GM23338 (cell line): ENCODE results near the gene MS4A12. TPM values are rescaled to one million over a fixed set of nuclear protein-coding genes. Genes with fewer than 3 reads are reported as not detected.

Source experiments
- ATAC-seq: fragments of 200-7000 bp; cut with Tn5 transposase; 3 replicates; pipeline ENCODE4 v1.9.1; 2020
- DNase-seq: peaks from one replicate; pipeline ENCODE4 v3.0.0-alpha.2; 2015; ENCODE audit warnings: low spot score
- H2AFZ ChIP-seq: fragments of 200-600 bp; sonication (generic); 2 replicates; pipeline ENCODE4 v1.8.0; 2016; ENCODE audit warnings: antibody characterized with exemption, mild to moderate bottlenecking, moderate library complexity
- H3F3A ChIP-seq: fragments of 200-600 bp; sonication (generic); replicated peaks from 2 replicates; pipeline ENCODE4 v1.8.0; 2017; ENCODE audit warnings: antibody characterized with exemption, mixed run types, low read depth
- H3K27ac ChIP-seq: fragments of 200-600 bp; sonication (generic); 2 replicates; pipeline ENCODE4 v1.6.1; 2016; ENCODE audit warnings: low read depth
- H3K27me3 ChIP-seq: fragments of 200-600 bp; sonication (generic); 2 replicates; pipeline ENCODE4 v1.8.0; 2016; ENCODE audit warnings: mild to moderate bottlenecking, mixed run types, moderate library complexity; ENCODE audit not compliant: insufficient read depth
- H3K36me3 ChIP-seq: fragments of 200-600 bp; sonication (generic); 2 replicates; pipeline ENCODE4 v1.8.0; 2016; ENCODE audit warnings: mild to moderate bottlenecking; ENCODE audit not compliant: insufficient read depth
- H3K4me1 ChIP-seq: fragments of 200-600 bp; sonication (generic); 2 replicates; pipeline ENCODE4 v1.8.0; 2016; ENCODE audit warnings: mild to moderate bottlenecking, moderate library complexity; ENCODE audit not compliant: insufficient read depth
- H3K4me2 ChIP-seq: fragments of 200-600 bp; sonication (generic); 2 replicates; pipeline ENCODE4 v1.7.1; 2017; ENCODE audit warnings: mixed run types
- H3K4me3 ChIP-seq: fragments of 200-600 bp; sonication (generic); 2 replicates; pipeline ENCODE4 v1.6.1; 2016; ENCODE audit warnings: mixed run types
- H3K79me2 ChIP-seq: fragments of 200-600 bp; sonication (generic); replicated peaks from 2 replicates; pipeline ENCODE4 v1.8.0; 2017; ENCODE audit warnings: mild to moderate bottlenecking; ENCODE audit not compliant: insufficient read depth
- H3K9me2 ChIP-seq: fragments of 200-600 bp; sonication (generic); 2 replicates; pipeline ENCODE4 v1.8.0; 2017; ENCODE audit not compliant: insufficient read depth
- H4K20me1 ChIP-seq: fragments of 200-600 bp; sonication (generic); replicated peaks from 2 replicates; pipeline ENCODE4 v1.8.0; 2017; ENCODE audit warnings: mild to moderate bottlenecking; ENCODE audit not compliant: insufficient read depth
- H3K27ac Mint-ChIP-seq: 2 replicates; pipeline ENCODE4 v1.8.0; 2020; ENCODE audit warnings: inconsistent platforms, mild to moderate bottlenecking, moderate library complexity, mixed read lengths
- H3K27me3 Mint-ChIP-seq: 3 replicates; pipeline ENCODE4 v1.8.0; 2022; ENCODE audit warnings: low read depth, mild to moderate bottlenecking, moderate library complexity, mixed read lengths, inconsistent platforms; ENCODE audit not compliant: insufficient read depth, poor library complexity
- H3K36me3 Mint-ChIP-seq: 3 replicates; pipeline ENCODE4 v1.8.0; 2021; ENCODE audit warnings: low read depth, mild to moderate bottlenecking, inconsistent platforms, moderate library complexity, mixed read lengths
- H3K4me1 Mint-ChIP-seq: 3 replicates; pipeline ENCODE4 v1.8.0; 2020; ENCODE audit warnings: mild to moderate bottlenecking, inconsistent platforms, mixed read lengths
- H3K4me3 Mint-ChIP-seq: 3 replicates; pipeline ENCODE4 v1.8.0; 2021; ENCODE audit warnings: moderate library complexity, mild to moderate bottlenecking, inconsistent platforms, mixed read lengths
- H3K9me3 Mint-ChIP-seq: 3 replicates; pipeline ENCODE4 v1.8.0; 2020; ENCODE audit warnings: moderate library complexity, mild to moderate bottlenecking, inconsistent platforms, mixed read lengths
- CREB1 ChIP-seq: fragments of 250-450 bp; sonication (Bioruptor Pico); IDR thresholded peaks from 2 replicates; pipeline ENCODE4 v1.5.0; 2020; ENCODE audit warnings: low read depth, mild to moderate bottlenecking, moderate library complexity
- CTCF ChIP-seq, 2 experiments: fragments of 200-600 bp in 1 of 2; sonication (generic) in 1 of 2; conservative IDR thresholded peaks; 2 replicates each; pipeline versions ENCODE4 v1.5.1 to v1.6.1; 2016 to 2017; ENCODE audit warnings: antibody characterized with exemption in 2 of 2, low read depth in 2 of 2, mild to moderate bottlenecking in 2 of 2, moderate library complexity in 1 of 2
- ETS1 ChIP-seq: IDR thresholded peaks from 2 replicates; pipeline ENCODE4 v1.6.1; 2016; ENCODE audit warnings: antibody characterized with exemption
- EZH2 ChIP-seq: fragments of 200-600 bp; sonication (generic); IDR thresholded peaks from one replicate; pipeline ENCODE4 v1.8.0; 2017; ENCODE audit warnings: antibody characterized with exemption, mild to moderate bottlenecking, low read depth; ENCODE audit not compliant: unreplicated experiment
- EZH2phosphoT487 ChIP-seq: fragments of 200-600 bp; sonication (generic); IDR thresholded peaks from one replicate; pipeline ENCODE4 v1.8.1; 2018; ENCODE audit warnings: antibody characterized with exemption; ENCODE audit not compliant: unreplicated experiment
- JUNB ChIP-seq: IDR thresholded peaks from one replicate; pipeline ENCODE4 v1.6.1; 2016; ENCODE audit warnings: antibody characterized with exemption; ENCODE audit not compliant: unreplicated experiment
- NANOG ChIP-seq: IDR thresholded peaks from 2 replicates; pipeline ENCODE4 v1.6.1; 2016; ENCODE audit warnings: antibody characterized with exemption, borderline replicate concordance
- POLR2AphosphoS5 ChIP-seq: IDR thresholded peaks from 2 replicates; pipeline ENCODE4 v1.6.1; 2016; ENCODE audit warnings: antibody characterized with exemption, low read depth
- REST ChIP-seq: IDR thresholded peaks from one replicate; pipeline ENCODE4 v1.6.1; 2018; ENCODE audit warnings: antibody characterized with exemption; ENCODE audit not compliant: unreplicated experiment
- STAT1 ChIP-seq: IDR thresholded peaks from one replicate; pipeline ENCODE4 v1.6.1; 2016; ENCODE audit warnings: antibody characterized with exemption; ENCODE audit not compliant: unreplicated experiment
- ZNF114 ChIP-seq: fragments of 250-450 bp; sonication (Bioruptor Pico); IDR thresholded peaks from 2 replicates; pipeline ENCODE4 v1.5.0; 2020; ENCODE audit warnings: mild to moderate bottlenecking, moderate library complexity
- ZNF331 ChIP-seq: fragments of 250-450 bp; sonication (Bioruptor Pico); IDR thresholded peaks from 2 replicates; pipeline ENCODE4 v1.5.0; 2020; ENCODE audit warnings: low read depth, mild to moderate bottlenecking, moderate library complexity
- ZNF462 ChIP-seq: fragments of 250-450 bp; sonication (Bioruptor Pico); IDR thresholded peaks from 2 replicates; pipeline ENCODE4 v1.5.0; 2020; ENCODE audit warnings: mild to moderate bottlenecking, moderate library complexity
- polyA plus RNA-seq: library from polyadenylated mRNA; unstranded; fragments of >200 nt; fragmentation: Nextera tagmentation; extraction: Ambion mirVana; gene quantifications from 2 replicates; pipeline ENCODE4 v1.2.1, GENCODE V29; 2016
- total RNA-seq: library from RNA; depleted of rRNA; stranded (reverse); fragments of >200 nt; shearing (Covaris generic); gene quantifications from 2 replicates; pipeline ENCODE4 v1.2.3, GENCODE V29; 2014

The MS4A12 gene
- total and polyA plus RNA-seq, 2 experiments from 2014 or later: 0.21 to 0.34 TPM

- Histone ChIP-seq H3K36me3 (no peaks in the 10 kb centered on the region), H3K27me3 (no peaks in the 10 kb centered on the region), H3K9me2 (peaks cover 5% of the 10 kb centered on the region; the same call in 1 of the 2 replicates), H3K4me2 (no peak overlapping the region), H3K79me2 (no peaks in the 10 kb centered on the region), H3F3A (no peaks in the 10 kb centered on the region), H3K27ac (no peak overlapping the region), H3K4me3 (no peak overlapping the region), H3K4me1 (no peaks in the 10 kb centered on the region), H4K20me1 (no peaks in the 10 kb centered on the region), H2AFZ (no peak overlapping the region)
- Mint-ChIP-seq H3K4me1 (no peaks in the 10 kb centered on the region), H3K36me3 (peaks cover 7% of the 10 kb centered on the region; the same call in 2 of the 3 replicates), H3K27ac (no peak overlapping the region), H3K27me3 (no peaks in the 10 kb centered on the region), H3K4me3 (no peak overlapping the region), H3K9me3 (peaks cover 22% of the 10 kb centered on the region)
- TF ChIP-seq CREB1 (no peak), CTCF (conservative IDR thresholded peaks at IDR 0.05; ENCODE audit: low read depth in 2 of 2) (no peak), REST (no peak), NANOG (no peak), ZNF331 (CRISPR knock-in tag) (no peak), POLR2AphosphoS5 (no peak), JUNB (no peak), ETS1 (no peak), ZNF462 (CRISPR knock-in tag) (no peak), STAT1 (no peak), ZNF114 (CRISPR knock-in tag) (no peak), EZH2 (no peak), EZH2phosphoT487 (no peak)
- ATAC-seq (no peak), DNase-seq (no peak)
These were observed 44.7 kb upstream of the MS4A12 start for GRCh38 chr11:60447846-60448245.
